GM12874 (cell line): ENCODE data around the gene FUCA2.

ENCODE experiments used
- TF ChIP-seq, protein P1 (sequence below): IDR thresholded peaks from 2 replicates; pipeline ENCODE4 v1.5.1; 2011; ENCODE audit warnings: low read depth, mild to moderate bottlenecking, control low read depth, low read length, moderate library complexity; ENCODE audit not compliant: insufficient read depth

FUCA2 gene

DNA sequence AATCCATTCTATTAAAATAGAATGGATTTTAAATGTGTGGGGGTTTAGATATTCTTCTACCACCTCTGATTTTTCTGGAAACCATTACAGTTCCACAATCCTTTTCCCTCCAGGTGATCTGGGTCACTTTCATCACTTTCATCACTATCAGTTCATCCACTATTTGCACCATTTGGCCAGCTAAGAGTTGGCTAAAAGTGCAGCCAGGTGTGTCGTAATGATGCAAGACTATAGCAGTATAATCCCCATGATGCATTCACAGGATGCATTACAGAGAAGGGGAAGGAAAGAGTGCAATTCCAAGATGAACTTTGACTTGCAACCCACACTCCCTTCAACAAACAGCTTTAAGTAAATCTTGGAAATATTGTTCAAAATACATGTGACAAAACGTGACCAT lies 4.9 kb downstream of the FUCA2 start:
- TF ChIP-seq, protein P1, sequence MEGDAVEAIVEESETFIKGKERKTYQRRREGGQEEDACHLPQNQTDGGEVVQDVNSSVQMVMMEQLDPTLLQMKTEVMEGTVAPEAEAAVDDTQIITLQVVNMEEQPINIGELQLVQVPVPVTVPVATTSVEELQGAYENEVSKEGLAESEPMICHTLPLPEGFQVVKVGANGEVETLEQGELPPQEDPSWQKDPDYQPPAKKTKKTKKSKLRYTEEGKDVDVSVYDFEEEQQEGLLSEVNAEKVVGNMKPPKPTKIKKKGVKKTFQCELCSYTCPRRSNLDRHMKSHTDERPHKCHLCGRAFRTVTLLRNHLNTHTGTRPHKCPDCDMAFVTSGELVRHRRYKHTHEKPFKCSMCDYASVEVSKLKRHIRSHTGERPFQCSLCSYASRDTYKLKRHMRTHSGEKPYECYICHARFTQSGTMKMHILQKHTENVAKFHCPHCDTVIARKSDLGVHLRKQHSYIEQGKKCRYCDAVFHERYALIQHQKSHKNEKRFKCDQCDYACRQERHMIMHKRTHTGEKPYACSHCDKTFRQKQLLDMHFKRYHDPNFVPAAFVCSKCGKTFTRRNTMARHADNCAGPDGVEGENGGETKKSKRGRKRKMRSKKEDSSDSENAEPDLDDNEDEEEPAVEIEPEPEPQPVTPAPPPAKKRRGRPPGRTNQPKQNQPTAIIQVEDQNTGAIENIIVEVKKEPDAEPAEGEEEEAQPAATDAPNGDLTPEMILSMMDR = no peak

DNA sequence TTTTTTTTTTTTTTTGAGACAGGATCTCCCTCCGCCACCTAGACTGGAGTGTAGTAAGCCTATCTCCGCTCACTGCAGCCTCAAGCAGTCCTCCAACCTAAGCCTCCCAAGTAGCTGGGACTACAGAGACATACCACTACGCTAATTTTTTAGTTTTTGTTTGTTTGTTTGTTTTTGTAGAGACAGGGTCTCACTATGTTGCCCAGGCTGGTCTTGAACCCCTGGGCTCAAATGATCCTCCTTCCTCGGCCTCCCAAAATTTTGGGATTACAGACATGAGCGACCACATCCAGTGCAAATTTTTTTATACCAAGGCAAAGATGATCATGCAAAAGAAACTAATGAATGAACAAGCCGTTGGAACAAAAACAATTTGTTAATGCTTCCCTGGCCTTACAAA lies 5.3 kb downstream of the FUCA2 start:
- TF ChIP-seq, protein P1 = no peak

DNA sequence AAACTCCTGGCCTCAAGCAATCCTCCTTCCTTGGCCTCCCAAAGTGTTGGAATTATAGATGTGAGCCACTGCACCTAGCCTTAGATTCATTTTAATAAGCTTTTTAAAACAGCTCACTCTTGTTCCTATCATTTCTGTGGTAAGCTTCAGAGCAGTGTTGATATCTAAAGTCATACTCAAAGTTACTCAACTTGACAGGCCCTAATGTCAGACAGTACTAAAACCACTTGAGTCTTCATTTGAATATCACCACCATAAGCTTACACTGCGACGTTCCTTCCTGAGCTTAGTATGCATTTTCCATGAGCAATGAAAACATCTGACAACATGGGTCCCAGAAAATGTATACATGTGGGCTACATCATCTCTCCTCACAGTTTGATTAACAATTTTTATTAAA lies 6.0 kb downstream of the FUCA2 start:
- TF ChIP-seq, protein P1 = no peak

DNA sequence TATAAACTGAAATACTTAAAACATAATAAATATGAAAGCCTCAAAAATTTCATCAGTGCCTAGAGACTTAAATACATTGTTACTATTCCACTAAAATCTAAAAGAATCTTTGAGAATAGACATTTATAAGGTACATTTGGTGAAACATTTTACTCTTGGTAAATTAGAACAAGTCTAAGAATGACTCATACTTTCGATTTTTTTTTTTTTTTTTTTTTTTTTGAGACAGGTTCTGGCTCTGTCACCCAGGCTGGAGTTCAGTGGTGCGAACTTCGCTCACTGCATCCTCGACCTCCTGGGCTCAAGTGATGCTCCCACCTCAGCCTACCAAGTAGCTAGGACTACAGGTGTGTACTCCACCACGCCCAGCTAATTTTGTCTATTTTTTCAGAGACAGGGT lies 6.4 kb downstream of the FUCA2 start:
- TF ChIP-seq, protein P1 = no peak

DNA sequence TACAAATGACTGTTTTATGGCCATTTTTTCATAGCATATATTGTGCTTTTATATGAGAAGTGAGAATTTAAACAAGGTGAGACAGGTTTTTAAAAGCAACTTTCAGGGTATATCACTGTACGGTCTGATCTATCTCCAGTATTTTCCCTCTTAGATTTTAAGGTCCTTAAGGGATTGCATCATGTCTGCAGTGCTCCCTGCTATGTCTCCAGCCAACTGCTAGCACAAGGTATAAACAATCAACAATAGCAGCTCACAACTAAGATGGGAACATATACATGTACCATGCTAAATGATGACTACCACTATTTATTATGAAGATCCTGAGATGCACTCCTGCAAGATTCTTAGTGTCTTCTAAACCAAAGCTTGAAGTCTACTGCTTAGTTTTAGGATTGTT lies 7.2 kb downstream of the FUCA2 start:
- TF ChIP-seq, protein P1 = no peak

DNA sequence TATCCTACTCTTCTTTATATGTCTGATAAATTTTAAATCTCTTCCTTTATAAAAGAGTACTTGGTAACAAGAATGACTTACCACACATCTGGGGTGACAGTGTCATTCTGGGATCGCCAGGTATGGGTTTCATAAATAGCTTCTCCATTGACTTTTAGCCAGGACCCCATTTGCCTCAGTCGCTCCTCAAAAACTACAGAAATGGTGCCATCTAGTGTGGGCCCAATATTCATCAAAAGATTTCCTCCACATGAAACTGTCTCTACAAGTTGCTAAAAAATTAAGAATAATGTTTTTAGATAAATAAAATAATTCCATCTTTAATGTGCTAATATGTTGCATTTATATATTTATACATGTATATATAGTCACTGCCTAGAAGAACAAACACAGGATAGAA lies 9.7 kb downstream of the FUCA2 start:
- TF ChIP-seq, protein P1 = no peak

DNA sequence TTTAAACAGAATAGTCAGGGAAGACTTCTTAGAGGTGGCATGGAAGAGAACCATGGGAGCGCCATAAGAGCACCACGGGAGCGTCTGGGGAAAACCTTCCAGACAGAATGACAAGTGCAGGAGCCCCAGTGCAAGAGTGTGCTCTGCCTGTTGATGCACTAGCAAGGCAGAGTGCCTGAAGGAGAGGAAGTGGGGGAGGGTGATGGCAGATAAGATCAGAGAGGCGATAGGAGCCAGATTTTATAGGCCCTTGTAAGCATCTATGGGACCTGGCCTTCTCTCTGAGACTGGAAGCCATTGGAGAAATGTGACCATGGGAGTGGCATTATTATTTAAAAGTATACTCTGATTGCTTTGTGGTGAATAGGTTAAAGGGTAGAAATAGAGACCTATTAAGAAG lies 13.1 kb downstream of the FUCA2 start:
- TF ChIP-seq, protein P1 = no peak

DNA sequence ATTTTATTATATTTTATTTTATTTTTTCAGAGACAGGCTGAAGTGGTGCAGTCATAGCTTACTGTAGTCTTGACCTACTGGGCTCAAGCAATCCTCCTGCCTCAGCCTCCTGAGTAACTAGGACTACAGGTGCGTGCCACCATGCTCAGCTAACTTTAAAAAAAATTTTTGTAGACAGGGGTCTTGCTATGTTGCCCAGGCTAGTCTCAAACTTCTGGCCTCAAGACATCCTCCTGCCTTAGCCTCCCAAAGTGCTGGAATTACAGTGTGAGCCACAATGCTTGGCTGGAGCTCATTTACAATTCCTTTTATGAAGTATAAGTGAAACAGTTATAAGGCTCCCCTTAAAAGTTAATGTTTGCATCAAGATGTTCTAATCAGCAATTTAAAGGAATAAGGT lies 14.5 kb downstream of the FUCA2 start:
- TF ChIP-seq, protein P1 = no peak
